Activated CD4-positive, alpha-beta memory T cell treated with anti-CD3 and anti-CD28 coated beads for 36 hours (primary cell): Measurements from ENCODE around the gene FAM50A. TPM values are rescaled to one million over a fixed set of nuclear protein-coding genes. Genes with fewer than 3 reads are reported as not detected.

Source experiments
- CTCF ChIA-PET: fragments of 350-600 bp; sonication (Branson Sonifier 250); formaldehyde crosslinking; loops from one replicate; lab custom pipeline; 2021; ENCODE audit warnings: antibody characterized with exemption, inconsistent platforms; lab: Charles Lee
- POLR2A ChIA-PET: fragments of 350-600 bp; sonication (Branson Sonifier 250); formaldehyde crosslinking; loops from one replicate; lab custom pipeline; 2021; ENCODE audit warnings: antibody characterized with exemption; lab: Charles Lee
- DNase-seq: peaks from one replicate; pipeline ENCODE4 v3.0.0-alpha.2; 2020
- H3K27ac Mint-ChIP-seq: one replicate; pipeline ENCODE4 v1.8.0; 2021; ENCODE audit warnings: mixed read lengths
- H3K27me3 Mint-ChIP-seq: one replicate; pipeline ENCODE4 v1.8.0; 2021; ENCODE audit warnings: mixed read lengths
- H3K36me3 Mint-ChIP-seq: one replicate; pipeline ENCODE4 v1.8.0; 2021; ENCODE audit warnings: mixed read lengths
- H3K4me1 Mint-ChIP-seq: one replicate; pipeline ENCODE4 v1.8.0; 2021; ENCODE audit warnings: low read depth, mixed read lengths
- H3K4me3 Mint-ChIP-seq: one replicate; pipeline ENCODE4 v1.8.0; 2021; ENCODE audit warnings: mild to moderate bottlenecking, mixed read lengths
- H3K9me3 Mint-ChIP-seq: one replicate; pipeline ENCODE4 v1.8.0; 2021; ENCODE audit warnings: mixed read lengths
- intact Hi-C: fragments of 100-400 bp; cut with micrococcal nuclease; formaldehyde crosslinking; loops from one replicate; pipeline ENCODE4 v1.15.1; 2023
- total RNA-seq, 2 experiments: library from RNA; stranded (reverse); gene quantifications; one replicate each; pipeline ENCODE4 v1.2.3, GENCODE V29; 2021

The FAM50A gene
- total RNA-seq, 2 experiments from 2014 or later = 61.1 to 61.9 TPM

DNA sequence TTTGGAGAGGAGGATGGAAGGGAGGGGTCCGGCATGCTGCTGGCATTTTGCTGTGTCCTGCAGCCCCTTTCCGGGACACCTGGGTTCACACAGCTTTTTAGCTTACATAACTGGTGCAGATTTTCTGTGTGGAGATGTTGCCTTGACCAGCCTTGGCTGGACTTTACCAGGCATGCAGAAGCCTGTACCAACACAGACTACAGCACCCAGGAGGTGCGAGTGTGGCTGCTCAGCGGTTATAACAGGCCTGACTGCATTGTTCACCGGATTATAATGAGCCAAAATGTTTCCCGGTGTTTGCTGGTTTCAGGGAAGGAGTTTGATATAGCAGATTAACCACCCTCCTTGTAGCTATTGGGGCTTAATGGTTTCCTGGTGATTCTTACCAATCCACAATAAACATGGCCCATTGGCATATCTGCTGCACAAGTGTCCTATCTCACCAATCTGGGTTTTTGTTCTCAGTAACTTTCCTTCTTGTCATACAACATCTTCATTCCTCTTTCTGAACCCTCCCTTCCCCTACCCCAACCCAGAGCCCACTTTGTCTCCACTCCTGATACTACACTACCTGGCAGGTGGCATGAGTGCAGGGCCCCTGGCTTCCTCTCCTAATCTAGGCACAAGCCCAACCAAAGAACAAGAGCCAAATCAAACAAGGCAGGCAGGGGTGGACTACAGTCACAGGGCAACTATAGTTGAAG is 41.9 kb upstream of the FAM50A start:
- H3K27me3 Mint-ChIP-seq = no peaks in the 10 kb centered on the region
- CTCF ChIA-PET = no interaction called here
- DNase-seq = no peak
- H3K9me3 Mint-ChIP-seq = no peaks in the 10 kb centered on the region
- intact Hi-C loops = no loop called here
- H3K4me1 Mint-ChIP-seq = peaks cover 7% of the 10 kb centered on the region
- H3K4me3 Mint-ChIP-seq = no peak overlapping the region
- peaks cover 34% of the 10 kb centered on the region for H3K36me3 Mint-ChIP-seq
- POLR2A ChIA-PET = interaction anchor here (1.1 to 6.2 kb wide), 2 partner anchors 10 to 27 kb away, joined by 3 to 35 read pairs; partner anchors contain the start of gene TAFAZZIN
- peak overlapping the region; percentile 15 for H3K27ac Mint-ChIP-seq

DNA sequence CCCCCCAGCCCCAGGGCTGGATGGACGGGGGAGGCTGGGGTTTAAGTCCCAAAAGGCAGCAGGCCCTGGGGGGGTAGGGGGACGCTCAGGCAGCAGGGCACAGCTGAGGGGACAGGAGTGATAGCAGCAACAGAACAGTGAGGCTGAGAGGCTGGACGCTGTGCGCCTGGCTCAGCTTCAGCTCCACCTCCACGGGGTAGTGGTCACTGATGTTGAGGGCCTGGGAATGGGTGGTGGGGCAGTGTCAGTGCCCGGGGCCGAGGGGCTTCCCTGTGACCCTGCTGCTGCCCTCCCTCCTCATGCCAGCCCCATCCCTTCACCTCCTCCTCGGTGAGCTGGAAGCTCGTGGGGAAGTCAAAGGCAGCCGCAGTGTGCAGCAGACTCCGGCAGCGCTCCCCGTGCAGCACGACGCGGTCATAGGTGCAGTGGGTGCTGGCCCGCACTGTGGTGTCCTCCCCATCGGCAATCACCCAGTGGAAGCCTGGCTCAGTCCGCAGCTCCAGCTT is 41.3 kb upstream of the FAM50A start:
- POLR2A ChIA-PET = interaction anchor here (6.2 kb wide), 1 partner anchor 9 kb away, joined by 35 read pairs; the partner anchor contains the start of gene TAFAZZIN
- H3K27ac Mint-ChIP-seq = no peak overlapping the region

DNA sequence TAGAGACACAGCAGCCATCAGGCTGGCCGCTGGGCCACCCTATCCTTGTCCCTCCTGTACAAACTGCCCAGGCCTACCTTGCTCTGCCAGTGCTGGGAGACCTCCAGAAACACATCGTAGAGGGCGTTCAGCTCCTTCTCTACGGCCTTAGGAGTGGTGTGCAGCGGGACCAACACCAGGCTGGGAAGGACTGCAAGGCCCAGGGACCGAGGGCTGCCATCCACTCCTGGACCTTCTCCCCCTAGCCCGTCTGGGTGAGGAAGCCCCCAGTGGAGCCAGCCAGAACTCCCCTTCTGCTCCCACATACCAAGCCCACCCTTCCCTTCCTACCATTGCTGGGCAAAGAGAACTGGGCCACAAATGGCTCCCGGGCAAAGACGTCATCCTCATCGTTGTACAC is 40.7 kb upstream of the FAM50A start:
- peaks cover 31% of the 10 kb centered on the region for H3K36me3 Mint-ChIP-seq
- intact Hi-C loops = no loop called here
- CTCF ChIA-PET = no interaction called here
- H3K9me3 Mint-ChIP-seq = no peaks in the 10 kb centered on the region
- no peak overlapping the region for H3K27ac Mint-ChIP-seq
- H3K27me3 Mint-ChIP-seq = no peaks in the 10 kb centered on the region
- H3K4me3 Mint-ChIP-seq = no peak overlapping the region
- POLR2A ChIA-PET = interaction anchor here (6.2 kb wide), 1 partner anchor 8 kb away, joined by 35 read pairs; the partner anchor contains the start of gene TAFAZZIN
- peaks cover 7% of the 10 kb centered on the region for H3K4me1 Mint-ChIP-seq
- no peak for DNase-seq

More for the DNA sequence above, 41.3 kb upstream of the FAM50A start:
- peaks cover 34% of the 10 kb centered on the region for H3K36me3 Mint-ChIP-seq
- peaks cover 7% of the 10 kb centered on the region for H3K4me1 Mint-ChIP-seq
- no peaks in the 10 kb centered on the region for H3K9me3 Mint-ChIP-seq
- CTCF ChIA-PET = no interaction called here
- no peak overlapping the region for H3K4me3 Mint-ChIP-seq
- intact Hi-C loops = no loop called here
- no peak for DNase-seq
- H3K27me3 Mint-ChIP-seq = no peaks in the 10 kb centered on the region

DNA sequence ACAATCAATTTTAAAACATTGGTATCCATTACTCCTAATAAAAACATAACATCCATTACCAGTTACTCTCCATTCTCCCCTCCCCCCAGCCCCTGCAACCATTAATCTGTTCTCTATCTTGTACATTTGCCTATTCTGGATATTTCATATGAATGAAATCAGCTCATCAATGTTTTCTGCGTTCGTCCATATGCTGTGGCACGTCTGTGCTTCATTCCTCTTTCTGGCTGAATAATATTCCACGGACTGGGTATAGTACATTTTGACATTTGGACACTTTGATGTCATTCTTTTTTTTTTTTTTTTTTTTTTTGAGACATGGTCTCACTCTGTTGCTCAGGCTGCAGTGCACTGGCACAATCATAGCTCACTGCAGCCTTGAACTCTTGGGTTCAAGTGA is 40.1 kb upstream of the FAM50A start:
- H3K4me1 Mint-ChIP-seq = peaks cover 11% of the 10 kb centered on the region
- intact Hi-C loops = no loop called here
- peaks cover 24% of the 10 kb centered on the region for H3K36me3 Mint-ChIP-seq
- H3K4me3 Mint-ChIP-seq = no peak overlapping the region
- ChIA-PET CTCF (no interaction called here), POLR2A (no interaction called here)
- H3K27me3 Mint-ChIP-seq = no peaks in the 10 kb centered on the region
- no peak overlapping the region for H3K27ac Mint-ChIP-seq
- no peaks in the 10 kb centered on the region for H3K9me3 Mint-ChIP-seq
- DNase-seq = no peak

DNA sequence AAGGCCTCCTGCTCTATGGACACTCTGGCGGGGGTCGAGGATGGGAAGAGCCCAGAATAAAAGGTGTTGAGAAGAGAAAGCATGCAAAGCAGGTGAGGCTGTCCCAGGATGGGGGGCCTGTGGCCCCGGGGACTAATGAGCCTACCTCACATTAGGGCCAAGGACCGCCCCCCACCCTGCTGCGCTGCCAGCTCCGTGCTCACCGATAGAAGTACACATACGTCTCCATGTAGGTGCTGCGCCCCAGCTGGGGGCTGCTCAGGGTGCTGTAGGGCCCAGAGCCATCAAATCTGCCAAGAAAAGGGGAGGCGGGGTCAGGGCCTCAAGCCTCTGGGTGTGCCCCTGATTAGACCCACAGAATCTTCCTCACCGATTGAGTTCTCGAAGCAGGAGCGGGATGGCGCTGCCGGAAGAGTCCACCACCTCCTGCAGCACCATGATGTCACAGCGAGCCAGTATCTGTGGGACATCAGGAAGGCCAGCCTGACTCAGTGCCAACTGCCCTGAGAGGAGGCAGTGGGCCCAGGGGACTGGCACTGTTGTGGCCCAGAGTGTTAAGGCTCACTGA is 39.2 kb upstream of the FAM50A start:
- Mint-ChIP-seq H3K36me3 (peaks cover 17% of the 10 kb centered on the region), H3K27ac (no peak overlapping the region), H3K4me3 (no peak overlapping the region), H3K9me3 (no peaks in the 10 kb centered on the region), H3K27me3 (no peaks in the 10 kb centered on the region), H3K4me1 (peaks cover 13% of the 10 kb centered on the region)
- POLR2A ChIA-PET = no interaction called here
- no peak for DNase-seq
- intact Hi-C loops = no loop called here
- CTCF ChIA-PET = no interaction called here

DNA sequence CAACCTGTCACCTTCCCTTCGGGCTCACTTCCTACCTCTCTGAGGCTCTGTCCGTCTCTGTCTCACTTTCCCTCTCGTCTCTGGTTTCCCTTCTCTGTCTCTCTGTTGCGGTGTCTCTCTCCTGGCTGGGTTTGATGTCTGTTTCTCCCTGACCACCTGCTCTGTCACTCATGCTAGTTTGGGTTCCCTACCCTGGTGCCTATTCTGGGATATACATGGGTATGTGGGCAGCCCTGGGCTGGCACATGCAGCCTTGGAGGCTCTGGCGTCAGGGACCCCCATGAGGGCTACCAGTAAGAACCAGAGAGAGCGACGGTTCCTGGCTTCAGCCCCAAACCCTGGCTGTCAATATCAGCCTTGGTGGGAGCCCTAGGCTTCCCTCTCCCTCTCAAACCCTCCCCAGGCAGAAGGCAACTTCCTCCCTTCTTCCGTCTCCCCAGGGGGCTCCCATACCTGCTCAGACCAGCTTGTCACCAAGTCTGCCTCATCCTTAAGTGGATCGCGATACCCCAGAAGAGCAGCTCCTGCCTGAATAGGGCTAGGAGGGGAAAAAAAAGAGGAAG is 35.2 kb upstream of the FAM50A start:
- intact Hi-C loops = no loop called here
- ChIA-PET POLR2A (interaction anchor here (1.2 kb wide), 1 partner anchor 10 kb away, joined by 4 read pairs; no protein-coding TSS in a partner anchor), CTCF (no interaction called here)
- peaks cover 6% of the 10 kb centered on the region for H3K36me3 Mint-ChIP-seq
- peaks cover 16% of the 10 kb centered on the region for H3K4me1 Mint-ChIP-seq
- DNase-seq = no peak
- H3K27me3 Mint-ChIP-seq = no peaks in the 10 kb centered on the region
- peak overlapping the region; percentile 52 for H3K4me3 Mint-ChIP-seq
- no peak overlapping the region for H3K27ac Mint-ChIP-seq
- no peaks in the 10 kb centered on the region for H3K9me3 Mint-ChIP-seq

DNA sequence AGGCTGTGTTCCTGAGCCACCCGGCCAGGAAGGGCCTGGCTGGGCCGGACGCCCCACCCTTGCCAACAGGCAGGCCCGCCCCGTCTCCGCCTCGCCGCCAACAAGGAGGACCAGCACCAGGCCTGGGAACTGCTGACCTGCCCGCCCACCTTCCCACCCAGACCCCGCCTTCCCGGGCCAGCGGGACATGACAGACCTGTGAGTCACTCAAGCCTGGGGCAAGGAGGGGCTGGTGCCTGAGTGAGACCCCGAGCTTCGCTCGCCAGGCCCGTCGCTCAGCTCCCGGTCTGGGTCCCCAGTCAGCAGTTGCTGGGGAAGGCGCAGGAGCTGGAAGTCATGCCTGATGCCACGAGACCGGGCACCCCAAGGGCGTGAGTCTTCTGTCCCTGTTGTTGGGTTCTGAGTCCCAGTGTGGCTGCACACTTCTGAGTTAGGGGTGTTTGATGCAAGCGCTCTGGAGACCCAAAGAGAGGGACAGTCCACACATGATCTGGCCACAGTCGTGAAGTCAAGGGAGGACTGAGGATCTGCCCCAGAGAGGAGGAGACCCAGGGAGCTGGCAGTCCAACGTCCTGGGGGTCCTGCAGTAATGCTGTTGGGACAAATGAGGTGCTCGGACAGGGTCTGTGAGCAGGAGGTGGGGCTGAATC is 34.6 kb upstream of the FAM50A start, which contains the start of gene DNASE1L1:
DNASE1L1 (minus strand) TSS at position 33 of the 650 bp plus-strand sequence. CDS start 3,686 bp downstream, outside the sequence.
- Mint-ChIP-seq H3K27me3 (no peaks in the 10 kb centered on the region), H3K36me3 (peaks cover 6% of the 10 kb centered on the region), H3K9me3 (no peaks in the 10 kb centered on the region), H3K27ac (no peak within 1 kb of the TSS), H3K4me3 (peak within 1 kb of the TSS; percentile 52), H3K4me1 (peaks cover 16% of the 10 kb centered on the region)
- POLR2A ChIA-PET = no interaction called here
- intact Hi-C loops = no loop called here
- CTCF ChIA-PET = interaction anchor here (2.0 kb wide), 1 partner anchor 11 kb away, joined by 5 read pairs; the partner anchor contains the start of gene RPL10
- DNase-seq = peak; percentile 36

DNA sequence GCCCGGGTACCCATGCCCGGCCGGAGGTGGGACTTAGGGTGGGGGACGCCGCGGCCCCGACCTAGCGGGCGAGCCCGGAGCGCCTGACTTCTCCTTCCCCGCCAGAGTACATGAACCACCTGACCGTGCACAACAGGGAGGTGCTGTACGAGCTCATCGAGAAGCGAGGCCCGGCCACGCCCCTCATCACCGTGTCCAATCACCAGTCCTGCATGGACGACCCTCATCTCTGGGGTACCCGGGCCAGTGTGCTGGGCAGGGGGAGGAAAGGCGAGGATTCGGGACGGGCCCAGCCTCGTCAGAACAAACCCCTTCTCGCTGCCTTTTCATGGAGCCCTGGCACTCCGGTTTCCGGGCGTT is 32.0 kb upstream of the FAM50A start:
- peaks cover 8% of the 10 kb centered on the region for H3K36me3 Mint-ChIP-seq
- no peaks in the 10 kb centered on the region for H3K27me3 Mint-ChIP-seq
- peaks cover 16% of the 10 kb centered on the region for H3K4me1 Mint-ChIP-seq
- ChIA-PET POLR2A (interaction anchor here (0.6 to 2.8 kb wide), 7 partner anchors 12 to 410 kb away, joined by 3 to 35 read pairs (median 4); partner anchors contain the start of genes ATP6AP1, RPL10 and UBL4A), CTCF (interaction anchor here (0.9 to 1.8 kb wide), 4 partner anchors 13 to 115 kb away, joined by 3 to 8 read pairs (median 3); partner anchors contain the start of gene RPL10)
- no peaks in the 10 kb centered on the region for H3K9me3 Mint-ChIP-seq
- intact Hi-C loops = no loop called here
- H3K27ac Mint-ChIP-seq = peak overlapping the region; percentile 80
- DNase-seq = peak; percentile 74
- peak overlapping the region; percentile 80 for H3K4me3 Mint-ChIP-seq

DNA sequence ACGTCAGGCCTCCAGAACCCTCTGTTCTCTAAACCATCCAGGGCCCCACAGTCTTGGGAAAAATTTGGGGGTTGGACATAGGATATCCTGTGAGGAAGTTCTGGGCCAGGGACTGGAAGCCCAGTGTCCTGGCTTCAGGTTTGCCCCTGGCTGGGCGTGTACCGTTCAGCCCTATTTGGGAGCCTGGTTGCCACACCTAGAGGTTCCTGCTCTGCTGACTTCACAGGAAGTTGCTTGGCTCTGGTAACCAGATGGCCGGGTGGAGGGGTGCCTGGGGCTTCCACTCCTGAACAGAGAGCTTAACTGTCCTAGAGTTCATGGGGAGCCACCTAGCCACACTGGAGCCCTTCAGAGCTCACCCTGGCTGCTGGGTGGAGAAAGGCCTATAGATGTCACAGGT is 31.5 kb upstream of the FAM50A start:
- intact Hi-C loops = no loop called here
- peaks cover 8% of the 10 kb centered on the region for H3K36me3 Mint-ChIP-seq
- peak overlapping the region; percentile 80 for H3K27ac Mint-ChIP-seq
- H3K9me3 Mint-ChIP-seq = no peaks in the 10 kb centered on the region
- H3K4me3 Mint-ChIP-seq = peak overlapping the region; percentile 80
- DNase-seq = peak; percentile 57
- peaks cover 16% of the 10 kb centered on the region for H3K4me1 Mint-ChIP-seq
- no peaks in the 10 kb centered on the region for H3K27me3 Mint-ChIP-seq
- ChIA-PET POLR2A (interaction anchor here (0.6 to 2.8 kb wide), 7 partner anchors 12 to 410 kb away, joined by 3 to 35 read pairs (median 4); partner anchors contain the start of genes ATP6AP1, RPL10 and UBL4A), CTCF (interaction anchor here (0.9 to 1.8 kb wide), 4 partner anchors 14 to 114 kb away, joined by 3 to 8 read pairs (median 3); partner anchors contain the start of gene RPL10)

DNA sequence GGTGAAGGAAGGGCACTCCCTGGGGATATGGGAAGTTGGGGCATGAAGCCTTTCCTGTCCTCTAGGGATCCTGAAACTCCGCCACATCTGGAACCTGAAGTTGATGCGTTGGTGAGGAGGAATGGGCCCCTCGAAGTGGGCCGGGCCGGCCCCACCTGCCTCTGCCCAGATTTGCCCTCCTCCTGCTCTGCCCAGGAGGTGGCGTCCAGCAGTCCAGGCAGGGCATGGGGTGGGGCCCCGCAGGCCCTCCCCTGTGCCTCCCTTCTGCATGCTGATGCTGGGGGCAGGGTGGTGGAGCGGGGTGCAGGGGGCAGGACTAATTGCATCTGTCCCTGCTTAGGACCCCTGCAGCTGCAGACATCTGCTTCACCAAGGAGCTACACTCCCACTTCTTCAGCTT is 30.8 kb upstream of the FAM50A start:
- intact Hi-C loops = no loop called here
- H3K4me3 Mint-ChIP-seq = no peak overlapping the region
- ChIA-PET POLR2A (interaction anchor here (1.8 to 2.8 kb wide), 2 partner anchors 13 to 74 kb away, joined by 4 to 35 read pairs; partner anchors contain the start of genes RPL10 and UBL4A), CTCF (interaction anchor here (1.7 to 1.8 kb wide), 2 partner anchors 14 kb away, joined by 3 to 8 read pairs; partner anchors contain the start of gene RPL10)
- peaks cover 16% of the 10 kb centered on the region for H3K4me1 Mint-ChIP-seq
- H3K27ac Mint-ChIP-seq = peak overlapping the region; percentile 80
- peaks cover 8% of the 10 kb centered on the region for H3K36me3 Mint-ChIP-seq
- H3K9me3 Mint-ChIP-seq = no peaks in the 10 kb centered on the region
- DNase-seq = no peak
- no peaks in the 10 kb centered on the region for H3K27me3 Mint-ChIP-seq

DNA sequence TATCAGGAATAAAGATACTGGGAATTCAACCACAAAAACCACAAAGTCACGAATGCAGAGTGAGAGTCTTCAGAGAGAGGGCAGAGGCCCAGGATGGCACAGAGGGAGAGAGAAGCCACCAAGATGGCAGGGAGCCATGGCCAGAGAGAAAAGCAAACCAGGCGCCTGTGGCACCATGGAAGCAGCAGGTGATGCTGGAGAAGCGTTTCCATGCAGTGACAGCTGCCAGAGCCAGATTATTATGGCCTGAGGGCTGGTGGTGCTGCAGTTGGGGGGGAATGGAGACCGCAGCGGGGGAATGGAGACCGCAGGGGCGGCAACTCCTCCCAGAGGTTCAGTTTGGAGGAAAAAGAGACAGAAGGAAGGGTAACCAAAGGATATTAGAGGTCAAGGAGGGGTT is 26.8 kb upstream of the FAM50A start:
- Mint-ChIP-seq H3K4me1 (peaks cover 5% of the 10 kb centered on the region), H3K36me3 (peaks cover 6% of the 10 kb centered on the region), H3K4me3 (no peak overlapping the region), H3K27me3 (no peaks in the 10 kb centered on the region), H3K9me3 (no peaks in the 10 kb centered on the region), H3K27ac (no peak overlapping the region)
- CTCF ChIA-PET = no interaction called here
- POLR2A ChIA-PET = interaction anchor here (0.6 kb wide), 1 partner anchor 108 kb away, joined by 3 read pairs; no protein-coding TSS in a partner anchor
- DNase-seq = no peak
- intact Hi-C loops = no loop called here
